Measurements from ENCODE around the gene RRP12. TPM values are rescaled to one million over a fixed set of nuclear protein-coding genes. Genes with fewer than 3 reads are reported as not detected.

The RRP12 gene
- total RNA-seq, 1 experiment from 2014 or later: 86.2 TPM

GRCh38 chr10:97307441-97307840 is 93.7 kb downstream of the RRP12 start:
- TF ChIP-seq EZH2 (IDR thresholded peaks at IDR 0.05; ENCODE audit: borderline replicate concordance, low read depth, low read length, poor library complexity, severe bottlenecking) (no peak), CTCF (conservative IDR thresholded peaks at IDR 0.05; ENCODE audit: low read depth, low read length) (no peak)
- Histone ChIP-seq H3K27ac (ENCODE audit: low read depth, low read length, poor library complexity, severe bottlenecking) (no peak overlapping the region), H3K36me3 (ENCODE audit: insufficient read depth, low read length, poor library complexity, severe bottlenecking) (no peaks in the 10 kb centered on the region), H3K9me3 (ENCODE audit: low read depth, low read length, poor library complexity, severe bottlenecking) (no peaks in the 10 kb centered on the region), H3K27me3 (replicated peaks; ENCODE audit: insufficient read depth, low read depth, low read length, poor library complexity) (no peaks in the 10 kb centered on the region), H3K4me1 (ENCODE audit: insufficient read depth, low read length, poor library complexity, severe bottlenecking) (no peaks in the 10 kb centered on the region), H3K4me3 (ENCODE audit: low read depth, low read length, poor library complexity, severe bottlenecking) (no peak overlapping the region)
- BruUV-seq (replicated peaks): no TSS peak
- intact Hi-C loops (cut with micrococcal nuclease; ENCODE audit: unreplicated experiment): no loop called here
- ChIA-PET CTCF (no interaction called here), POLR2A (ENCODE audit: low non-redundant PET) (no interaction called here)
- no peak for DNase-seq (ENCODE audit: low spot score)

Other genes starting within 250 kb of the RRP12 start
- gene SLIT1, start 215.4 kb downstream of the RRP12 start, total RNA-seq (2021): 0.43 and 0.66 TPM in 2 replicates
- gene ARHGAP19, start 108.7 kb downstream of the RRP12 start, total RNA-seq (2021): 59.0 and 66.2 TPM in 2 replicates
- 0.45 and 1.1 TPM in 2 replicates for gene FRAT1, start 82.1 kb downstream of the RRP12 start, total RNA-seq (2021)
- gene FRAT2, start 66.6 kb downstream of the RRP12 start, total RNA-seq (2021): 4.7 and 6.1 TPM in 2 replicates
- 603 and 668 TPM in 2 replicates for gene PGAM1, start 24.9 kb upstream of the RRP12 start, total RNA-seq (2021)
- gene EXOSC1, start 44.7 kb upstream of the RRP12 start, total RNA-seq (2021): 52.7 and 56.4 TPM in 2 replicates
- gene ZDHHC16, start 44.8 kb upstream of the RRP12 start, total RNA-seq (2021): 44.8 and 49.2 TPM in 2 replicates
- gene MMS19, start 97.1 kb upstream of the RRP12 start, total RNA-seq (2021): 70.6 and 72.5 TPM in 2 replicates
- gene UBTD1, start 97.6 kb upstream of the RRP12 start, total RNA-seq (2021): 3.1 and 4.2 TPM in 2 replicates
- not detected in 2 replicates for gene ANKRD2, start 171.4 kb upstream of the RRP12 start, total RNA-seq (2021)
- not detected in 2 replicates for gene HOGA1, start 183.0 kb upstream of the RRP12 start, total RNA-seq (2021)
- not detected in 2 replicates for gene C10orf62, start 188.4 kb upstream of the RRP12 start, total RNA-seq (2021)
- 8.4 and 13.4 TPM in 2 replicates for gene MORN4, start 232.2 kb upstream of the RRP12 start, total RNA-seq (2021)
- gene PI4K2A, start 239.3 kb upstream of the RRP12 start, total RNA-seq (2021): 21.3 and 23.6 TPM in 2 replicates